K562 (cell line): Measurements from ENCODE around the gene TCF4. TPM values are rescaled to one million over a fixed set of nuclear protein-coding genes. Genes with fewer than 3 reads are reported as not detected.

ENCODE experiments used
- ATF1 ChIP-seq, 2 experiments: fragments of 450-650 bp in 1 of 2; IDR thresholded peaks; 2 replicates each; pipeline ENCODE4 v1.6.1; 2016; ENCODE audit warnings: missing compliant biosample characterization in 1 of 2, missing genetic modification characterization in 1 of 2
- DMBX1 ChIP-seq: fragments of 250-450 bp; sonication (Bioruptor Pico); IDR thresholded peaks from 2 replicates; pipeline ENCODE4 v1.8.0; 2022; ENCODE audit warnings: inconsistent platforms, mild to moderate bottlenecking, moderate library complexity, borderline replicate concordance
- FOXA1 ChIP-seq: fragments of 450-650 bp; IDR thresholded peaks from 2 replicates; pipeline ENCODE4 v1.6.1; 2016; ENCODE audit warnings: mild to moderate bottlenecking, borderline replicate concordance
- GATAD2A ChIP-seq: fragments of 450-650 bp; IDR thresholded peaks from 2 replicates; pipeline ENCODE4 v1.6.1; 2017
- NR2C2 ChIP-seq, 2 experiments: fragments of 200-800 bp in 1 of 2; sonication (Bioruptor generic) in 1 of 2; sonication (generic) in 1 of 2; formaldehyde crosslinking in 1 of 2; IDR thresholded peaks; 2 replicates each; pipeline versions ENCODE4 v1.6.1 to v1.8.0; 2016 to 2022; ENCODE audit warnings: mild to moderate bottlenecking in 1 of 2, missing compliant biosample characterization in 1 of 2, missing genetic modification characterization in 1 of 2, missing genetic modification reagents in 1 of 2
- RCOR1 ChIP-seq, 2 experiments: IDR thresholded peaks; 2 replicates each; pipeline ENCODE4 v1.6.1; 2012; ENCODE audit warnings: low read depth in 2 of 2, low read length in 2 of 2, borderline replicate concordance in 1 of 2, improper control_type of control experiment in 1 of 2
- ZBTB17 ChIP-seq: fragments of 450-650 bp; formaldehyde crosslinking; IDR thresholded peaks from 2 replicates; pipeline ENCODE4 v1.4.0; 2020; ENCODE audit warnings: mild to moderate bottlenecking
- polyA plus RNA-seq, 8 experiments: library from polyadenylated mRNA; depleted of rRNA in 4 of 8; stranded (reverse) in 5 of 8; unstranded in 3 of 8; fragments of >200 nt; fragmentation: Nextera tagmentation in 2 of 8; fragmentation: Illumina TruSeq in 1 of 8; extraction: Ambion mirVana in 2 of 8; extraction: Trizol in 1 of 8; gene quantifications; 2 replicates each; pipeline versions ENCODE4 v1.2.1 to v1.2.3, GENCODE V29; 2011 to 2014; ENCODE audit warnings: inconsistent platforms in 1 of 8, missing spikeins in 1 of 8
- total RNA-seq, 7 experiments: library from RNA; depleted of rRNA in 6 of 7; stranded (reverse); fragments of >200 nt in 6 of 7; fragmentation: Illumina TruSeq in 2 of 7; extraction: Trizol in 2 of 7; gene quantifications; 2 replicates each; pipeline versions ENCODE4 v1.2.1 to v1.2.3, GENCODE V29; 2011 to 2021; ENCODE audit warnings: low replicate concordance in 1 of 7
- TF ChIP-seq, protein P1 (sequence below): fragments of 450-650 bp; IDR thresholded peaks from 2 replicates; pipeline ENCODE4 v1.6.1; 2016; ENCODE audit warnings: low read depth
- TF ChIP-seq, protein P2 (sequence below): IDR thresholded peaks from 2 replicates; pipeline ENCODE4 v1.6.1; 2012; ENCODE audit warnings: low read depth, low read length, improper control_type of control experiment, borderline replicate concordance
- TF ChIP-seq, protein P3 (sequence below), 2 experiments: IDR thresholded peaks; 2 replicates each; pipeline ENCODE4 v1.6.1; 2011; ENCODE audit warnings: borderline replicate concordance in 1 of 2, control low read depth in 1 of 2, low read depth in 1 of 2, low read length in 1 of 2, mild to moderate bottlenecking in 1 of 2, mixed read lengths in 1 of 2, moderate library complexity in 1 of 2; ENCODE audit not compliant: insufficient read depth in 1 of 2, insufficient read length in 1 of 2, poor library complexity in 1 of 2, severe bottlenecking in 1 of 2; ENCODE audit errors: extremely low read depth in 1 of 2

Gene TCF4
- total and polyA plus RNA-seq, 9 of the 15 experiments (the other 6 are each of a cell fraction or from before 2014, with no cell fraction given): 4.8 to 24.7 (median 15.2) TPM

DNA sequence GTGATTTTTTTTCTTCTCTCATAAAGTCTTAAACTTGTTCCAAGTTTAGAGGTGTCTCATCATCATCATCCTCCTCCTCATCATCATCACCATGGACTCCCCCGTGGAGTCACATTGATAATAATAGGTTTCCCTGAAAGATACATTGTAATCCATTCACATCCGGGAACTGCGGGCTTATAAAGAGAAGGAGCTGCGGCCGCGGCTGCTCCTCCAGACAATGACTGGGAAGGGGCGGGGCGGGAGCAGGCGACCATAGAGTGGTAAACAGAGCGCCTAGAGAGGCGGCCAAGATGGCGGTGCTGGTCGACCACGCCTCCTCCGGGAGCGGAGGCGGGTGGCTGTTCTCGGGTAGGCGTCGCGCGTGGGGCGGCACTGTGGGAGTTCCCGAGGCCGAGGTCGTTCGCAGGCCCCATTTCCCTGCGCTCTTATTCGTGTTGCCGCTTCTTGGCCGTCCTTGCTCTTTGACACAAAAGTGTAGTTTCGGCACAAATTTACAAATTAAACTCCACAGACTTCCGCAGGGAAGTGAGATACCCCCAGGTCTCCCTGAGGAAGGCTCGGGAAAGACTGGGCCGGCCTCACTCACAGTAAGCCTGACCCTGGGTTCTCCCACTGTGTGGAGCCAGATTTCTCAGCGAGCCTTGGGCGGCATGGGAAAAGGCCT is 1.8 kb upstream of the TCF4 start (continued):
- TF ChIP-seq, protein P1, sequence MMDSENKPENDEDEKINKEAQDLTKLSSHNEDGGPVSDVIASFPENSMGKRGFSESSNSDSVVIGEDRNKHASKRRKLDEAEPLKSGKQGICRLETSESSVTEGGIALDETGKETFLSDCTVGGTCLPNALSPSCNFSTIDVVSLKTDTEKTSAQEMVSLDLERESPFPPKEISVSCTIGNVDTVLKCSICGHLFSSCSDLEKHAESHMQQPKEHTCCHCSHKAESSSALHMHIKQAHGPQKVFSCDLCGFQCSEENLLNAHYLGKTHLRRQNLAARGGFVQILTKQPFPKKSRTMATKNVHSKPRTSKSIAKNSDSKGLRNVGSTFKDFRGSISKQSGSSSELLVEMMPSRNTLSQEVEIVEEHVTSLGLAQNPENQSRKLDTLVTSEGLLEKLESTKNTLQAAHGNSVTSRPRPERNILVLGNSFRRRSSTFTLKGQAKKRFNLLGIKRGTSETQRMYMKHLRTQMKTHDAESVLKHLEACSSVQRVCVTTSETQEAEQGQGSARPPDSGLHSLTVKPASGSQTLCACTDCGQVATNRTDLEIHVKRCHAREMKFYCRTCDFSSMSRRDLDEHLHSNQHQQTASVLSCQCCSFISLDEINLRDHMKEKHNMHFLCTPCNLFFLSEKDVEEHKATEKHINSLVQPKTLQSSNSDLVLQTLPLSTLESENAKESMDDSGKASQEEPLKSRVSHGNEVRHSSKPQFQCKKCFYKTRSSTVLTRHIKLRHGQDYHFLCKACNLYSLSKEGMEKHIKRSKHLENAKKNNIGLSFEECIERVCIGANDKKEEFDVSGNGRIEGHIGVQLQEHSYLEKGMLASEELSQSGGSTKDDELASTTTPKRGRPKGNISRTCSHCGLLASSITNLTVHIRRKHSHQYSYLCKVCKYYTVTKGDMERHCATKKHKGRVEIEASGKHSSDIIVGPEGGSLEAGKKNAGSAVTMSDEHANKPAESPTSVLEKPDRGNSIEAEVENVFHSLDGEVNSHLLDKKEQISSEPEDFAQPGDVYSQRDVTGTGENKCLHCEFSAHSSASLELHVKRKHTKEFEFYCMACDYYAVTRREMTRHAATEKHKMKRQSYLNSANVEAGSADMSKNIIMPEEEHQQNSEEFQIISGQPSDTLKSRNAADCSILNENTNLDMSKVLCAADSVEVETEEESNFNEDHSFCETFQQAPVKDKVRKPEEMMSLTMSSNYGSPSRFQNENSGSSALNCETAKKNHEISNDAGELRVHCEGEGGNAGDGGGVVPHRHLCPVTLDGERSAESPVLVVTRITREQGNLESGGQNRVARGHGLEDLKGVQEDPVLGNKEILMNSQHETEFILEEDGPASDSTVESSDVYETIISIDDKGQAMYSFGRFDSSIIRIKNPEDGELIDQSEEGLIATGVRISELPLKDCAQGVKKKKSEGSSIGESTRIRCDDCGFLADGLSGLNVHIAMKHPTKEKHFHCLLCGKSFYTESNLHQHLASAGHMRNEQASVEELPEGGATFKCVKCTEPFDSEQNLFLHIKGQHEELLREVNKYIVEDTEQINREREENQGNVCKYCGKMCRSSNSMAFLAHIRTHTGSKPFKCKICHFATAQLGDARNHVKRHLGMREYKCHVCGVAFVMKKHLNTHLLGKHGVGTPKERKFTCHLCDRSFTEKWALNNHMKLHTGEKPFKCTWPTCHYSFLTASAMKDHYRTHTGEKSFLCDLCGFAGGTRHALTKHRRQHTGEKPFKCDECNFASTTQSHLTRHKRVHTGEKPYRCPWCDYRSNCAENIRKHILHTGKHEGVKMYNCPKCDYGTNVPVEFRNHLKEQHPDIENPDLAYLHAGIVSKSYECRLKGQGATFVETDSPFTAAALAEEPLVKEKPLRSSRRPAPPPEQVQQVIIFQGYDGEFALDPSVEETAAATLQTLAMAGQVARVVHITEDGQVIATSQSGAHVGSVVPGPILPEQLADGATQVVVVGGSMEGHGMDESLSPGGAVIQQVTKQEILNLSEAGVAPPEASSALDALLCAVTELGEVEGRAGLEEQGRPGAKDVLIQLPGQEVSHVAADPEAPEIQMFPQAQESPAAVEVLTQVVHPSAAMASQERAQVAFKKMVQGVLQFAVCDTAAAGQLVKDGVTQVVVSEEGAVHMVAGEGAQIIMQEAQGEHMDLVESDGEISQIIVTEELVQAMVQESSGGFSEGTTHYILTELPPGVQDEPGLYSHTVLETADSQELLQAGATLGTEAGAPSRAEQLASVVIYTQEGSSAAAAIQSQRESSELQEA: no peak
- TF ChIP-seq, protein P2, sequence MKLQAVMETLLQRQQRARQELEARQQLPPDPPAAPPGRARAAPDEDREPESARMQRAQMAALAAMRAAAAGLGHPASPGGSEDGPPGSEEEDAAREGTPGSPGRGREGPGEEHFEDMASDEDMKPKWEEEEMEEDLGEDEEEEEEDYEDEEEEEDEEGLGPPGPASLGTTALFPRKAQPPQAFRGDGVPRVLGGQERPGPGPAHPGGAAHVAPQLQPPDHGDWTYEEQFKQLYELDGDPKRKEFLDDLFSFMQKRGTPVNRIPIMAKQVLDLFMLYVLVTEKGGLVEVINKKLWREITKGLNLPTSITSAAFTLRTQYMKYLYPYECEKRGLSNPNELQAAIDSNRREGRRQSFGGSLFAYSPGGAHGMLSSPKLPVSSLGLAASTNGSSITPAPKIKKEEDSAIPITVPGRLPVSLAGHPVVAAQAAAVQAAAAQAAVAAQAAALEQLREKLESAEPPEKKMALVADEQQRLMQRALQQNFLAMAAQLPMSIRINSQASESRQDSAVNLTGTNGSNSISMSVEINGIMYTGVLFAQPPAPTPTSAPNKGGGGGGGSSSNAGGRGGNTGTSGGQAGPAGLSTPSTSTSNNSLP: peak; percentile 57; the same call in 1 of the 2 replicates
- TF ChIP-seq ATF1 (CRISPR knock-in tag; IDR thresholded peaks at IDR 0.05) (no peak), ATF1 (tag; IDR thresholded peaks at IDR 0.05) (peak; percentile 65), NR2C2 (CRISPR knock-in tag; IDR thresholded peaks at IDR 0.05) (no peak), NR2C2 (tag; IDR thresholded peaks at IDR 0.05) (peak; percentile 38), DMBX1 (CRISPR knock-in tag) (no peak), ZBTB17 (no peak), FOXA1 (no peak), RCOR1 (IDR thresholded peaks at IDR 0.05; ENCODE audit: borderline replicate concordance in 1 of 2, low read depth in 2 of 2, low read length in 2 of 2) (peak in 1 of 2 experiments; percentile 56; a peak in 1 of 4 replicates), GATAD2A (peak; percentile 90)
- TF ChIP-seq, protein P3, sequence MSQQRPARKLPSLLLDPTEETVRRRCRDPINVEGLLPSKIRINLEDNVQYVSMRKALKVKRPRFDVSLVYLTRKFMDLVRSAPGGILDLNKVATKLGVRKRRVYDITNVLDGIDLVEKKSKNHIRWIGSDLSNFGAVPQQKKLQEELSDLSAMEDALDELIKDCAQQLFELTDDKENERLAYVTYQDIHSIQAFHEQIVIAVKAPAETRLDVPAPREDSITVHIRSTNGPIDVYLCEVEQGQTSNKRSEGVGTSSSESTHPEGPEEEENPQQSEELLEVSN (IDR thresholded peaks at IDR 0.05; ENCODE audit: borderline replicate concordance in 1 of 2, extremely low read depth in 1 of 2, insufficient read depth in 1 of 2, insufficient read length in 1 of 2, low read depth in 1 of 2, low read length in 1 of 2, poor library complexity in 1 of 2, severe bottlenecking in 1 of 2): peak; percentile 86 to 88
